Uterus (tissue), 2 donors: ENCODE data around the gene EXOC4.

Source experiments
- CTCF ChIP-seq, 4 experiments: fragments of 200-600 bp in 2 of 4; fragments of 450-650 bp in 2 of 4; sonication (generic) in 2 of 4; IDR thresholded peaks; one replicate each; pipeline ENCODE4 v1.5.1; 2016 to 2019; ENCODE audit warnings: antibody characterized with exemption in 4 of 4, mild to moderate bottlenecking in 2 of 4, moderate library complexity in 1 of 4
- POLR2A ChIP-seq, 2 donors: fragments of 450-650 bp; IDR thresholded peaks; one replicate each; pipeline ENCODE4 v1.6.1; 2016; ENCODE audit warnings: antibody characterized with exemption in 2 of 2, mild to moderate bottlenecking in 1 of 2, moderate library complexity in 1 of 2

GRCh38 chr7:134021836-134022235 is 769.0 kb downstream of the EXOC4 start:
- TF ChIP-seq CTCF (IDR thresholded peaks at IDR 0.05) (no peak), POLR2A (IDR thresholded peaks at IDR 0.05) (no peak)
